ENCODE results near the gene HCN2.

GRCh38 chr19:542173-542866 lies 47.4 kb upstream of the HCN2 start:
- TF ChIP-seq CTCF (IDR thresholded peaks at IDR 0.05): no peak
- no peak for TF ChIP-seq POLR2A (IDR thresholded peaks at IDR 0.05)
- TF ChIP-seq POLR2AphosphoS5 (IDR thresholded peaks at IDR 0.05): no peak
